ENCODE results near the gene SELENOS. TPM values are rescaled to one million over a fixed set of nuclear protein-coding genes. Genes with fewer than 3 reads are reported as not detected.

SELENOS gene
- polyA plus RNA-seq, 1 donor from 2014 or later, result 136 TPM

DNA sequence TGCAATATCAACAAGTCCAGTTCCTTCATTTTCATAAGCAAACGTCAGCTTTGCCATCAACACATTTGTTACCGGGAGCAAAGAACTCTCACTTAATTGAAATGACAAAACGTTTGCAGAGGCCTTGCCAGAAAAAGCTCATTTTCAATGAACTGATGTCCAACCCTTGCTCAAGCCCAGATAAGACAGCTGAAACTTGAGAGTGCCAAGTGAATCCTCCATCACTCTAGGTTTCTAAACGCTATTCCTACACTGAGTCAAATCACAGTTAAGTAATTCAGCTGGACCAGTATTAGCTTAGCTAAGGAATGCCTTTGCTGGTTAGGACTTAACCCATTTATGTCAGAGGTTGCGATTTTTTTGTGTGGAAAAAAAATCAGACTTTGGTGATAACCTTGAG lies 36.9 kb downstream of the SELENOS start:
- Histone ChIP-seq H3K9me3 (ENCODE audit: low read length) (no peaks in the 10 kb centered on the region), H2AFZ (ENCODE audit: low read depth, low read length) (no peak overlapping the region), H3K27ac (ENCODE audit: low read length) (no peak overlapping the region), H4K20me1 (ENCODE audit: insufficient read depth) (no peaks in the 10 kb centered on the region), H3K36me3 (ENCODE audit: insufficient read depth, low read length) (no peaks in the 10 kb centered on the region), H3K9me2 (ENCODE audit: insufficient read depth, low read length) (no peaks in the 10 kb centered on the region), H3K79me2 (replicated peaks; ENCODE audit: insufficient read depth, low read length) (peaks cover 44% of the 10 kb centered on the region), H3K4me3 (ENCODE audit: low read length) (no peak overlapping the region), H3F3A (ENCODE audit: insufficient read depth, low read length, poor library complexity, severe bottlenecking) (no peaks in the 10 kb centered on the region), H3K27me3 (ENCODE audit: insufficient read depth, low read depth, low read length) (no peaks in the 10 kb centered on the region), H3K4me2 (ENCODE audit: low read length) (no peak overlapping the region), H3K9ac (ENCODE audit: low read length) (no peak overlapping the region)
- TF ChIP-seq MXI1 (conservative IDR thresholded peaks at IDR 0.05; ENCODE audit: poor library complexity, severe bottlenecking) (no peak), TAF1 (IDR thresholded peaks at IDR 0.05; ENCODE audit: low read depth) (no peak), SMC3 (conservative IDR thresholded peaks at IDR 0.05; ENCODE audit: poor library complexity) (no peak)
- TF ChIP-seq, protein P1, sequence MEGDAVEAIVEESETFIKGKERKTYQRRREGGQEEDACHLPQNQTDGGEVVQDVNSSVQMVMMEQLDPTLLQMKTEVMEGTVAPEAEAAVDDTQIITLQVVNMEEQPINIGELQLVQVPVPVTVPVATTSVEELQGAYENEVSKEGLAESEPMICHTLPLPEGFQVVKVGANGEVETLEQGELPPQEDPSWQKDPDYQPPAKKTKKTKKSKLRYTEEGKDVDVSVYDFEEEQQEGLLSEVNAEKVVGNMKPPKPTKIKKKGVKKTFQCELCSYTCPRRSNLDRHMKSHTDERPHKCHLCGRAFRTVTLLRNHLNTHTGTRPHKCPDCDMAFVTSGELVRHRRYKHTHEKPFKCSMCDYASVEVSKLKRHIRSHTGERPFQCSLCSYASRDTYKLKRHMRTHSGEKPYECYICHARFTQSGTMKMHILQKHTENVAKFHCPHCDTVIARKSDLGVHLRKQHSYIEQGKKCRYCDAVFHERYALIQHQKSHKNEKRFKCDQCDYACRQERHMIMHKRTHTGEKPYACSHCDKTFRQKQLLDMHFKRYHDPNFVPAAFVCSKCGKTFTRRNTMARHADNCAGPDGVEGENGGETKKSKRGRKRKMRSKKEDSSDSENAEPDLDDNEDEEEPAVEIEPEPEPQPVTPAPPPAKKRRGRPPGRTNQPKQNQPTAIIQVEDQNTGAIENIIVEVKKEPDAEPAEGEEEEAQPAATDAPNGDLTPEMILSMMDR (IDR thresholded peaks at IDR 0.05; ENCODE audit: poor library complexity, severe bottlenecking), result no peak

- no peak for TF ChIP-seq EP300 (conservative IDR thresholded peaks at IDR 0.05; ENCODE audit: poor library complexity, severe bottlenecking)
- no peak for TF ChIP-seq TAF1 (IDR thresholded peaks at IDR 0.05; ENCODE audit: low read depth)
- TF ChIP-seq POLR2AphosphoS5 (IDR thresholded peaks at IDR 0.05), result no peak
- no peak for TF ChIP-seq SMC3 (conservative IDR thresholded peaks at IDR 0.05; ENCODE audit: poor library complexity)
- TF ChIP-seq EZH2 (IDR thresholded peaks at IDR 0.05; ENCODE audit: borderline replicate concordance, insufficient read depth, low read length, poor library complexity, severe bottlenecking), result no peak
- TF ChIP-seq RAD21 (conservative IDR thresholded peaks at IDR 0.05), result no peak
- TF ChIP-seq, protein P2, sequence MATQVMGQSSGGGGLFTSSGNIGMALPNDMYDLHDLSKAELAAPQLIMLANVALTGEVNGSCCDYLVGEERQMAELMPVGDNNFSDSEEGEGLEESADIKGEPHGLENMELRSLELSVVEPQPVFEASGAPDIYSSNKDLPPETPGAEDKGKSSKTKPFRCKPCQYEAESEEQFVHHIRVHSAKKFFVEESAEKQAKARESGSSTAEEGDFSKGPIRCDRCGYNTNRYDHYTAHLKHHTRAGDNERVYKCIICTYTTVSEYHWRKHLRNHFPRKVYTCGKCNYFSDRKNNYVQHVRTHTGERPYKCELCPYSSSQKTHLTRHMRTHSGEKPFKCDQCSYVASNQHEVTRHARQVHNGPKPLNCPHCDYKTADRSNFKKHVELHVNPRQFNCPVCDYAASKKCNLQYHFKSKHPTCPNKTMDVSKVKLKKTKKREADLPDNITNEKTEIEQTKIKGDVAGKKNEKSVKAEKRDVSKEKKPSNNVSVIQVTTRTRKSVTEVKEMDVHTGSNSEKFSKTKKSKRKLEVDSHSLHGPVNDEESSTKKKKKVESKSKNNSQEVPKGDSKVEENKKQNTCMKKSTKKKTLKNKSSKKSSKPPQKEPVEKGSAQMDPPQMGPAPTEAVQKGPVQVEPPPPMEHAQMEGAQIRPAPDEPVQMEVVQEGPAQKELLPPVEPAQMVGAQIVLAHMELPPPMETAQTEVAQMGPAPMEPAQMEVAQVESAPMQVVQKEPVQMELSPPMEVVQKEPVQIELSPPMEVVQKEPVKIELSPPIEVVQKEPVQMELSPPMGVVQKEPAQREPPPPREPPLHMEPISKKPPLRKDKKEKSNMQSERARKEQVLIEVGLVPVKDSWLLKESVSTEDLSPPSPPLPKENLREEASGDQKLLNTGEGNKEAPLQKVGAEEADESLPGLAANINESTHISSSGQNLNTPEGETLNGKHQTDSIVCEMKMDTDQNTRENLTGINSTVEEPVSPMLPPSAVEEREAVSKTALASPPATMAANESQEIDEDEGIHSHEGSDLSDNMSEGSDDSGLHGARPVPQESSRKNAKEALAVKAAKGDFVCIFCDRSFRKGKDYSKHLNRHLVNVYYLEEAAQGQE (IDR thresholded peaks at IDR 0.05; ENCODE audit: borderline replicate concordance), result no peak
- no peak for TF ChIP-seq MXI1 (conservative IDR thresholded peaks at IDR 0.05; ENCODE audit: poor library complexity, severe bottlenecking)
- TF ChIP-seq, protein P1 (IDR thresholded peaks at IDR 0.05; ENCODE audit: poor library complexity, severe bottlenecking), result no peak
- no peaks in the 10 kb centered on the region for H3K9me3 ChIP-seq (ENCODE audit: low read length)
- H3K9me2 ChIP-seq (ENCODE audit: insufficient read depth, low read length), result no peaks in the 10 kb centered on the region
- no peak overlapping the region for H2AFZ ChIP-seq (ENCODE audit: low read depth, low read length)
- H3K27ac ChIP-seq (ENCODE audit: low read length), result no peak overlapping the region
- H3K4me2 ChIP-seq (ENCODE audit: low read length), result no peak overlapping the region
- no peaks in the 10 kb centered on the region for H3K27me3 ChIP-seq (ENCODE audit: insufficient read depth, low read depth, low read length)
- H3K79me2 ChIP-seq (replicated peaks; ENCODE audit: insufficient read depth, low read length), result peaks cover 46% of the 10 kb centered on the region
- no peaks in the 10 kb centered on the region for H3K36me3 ChIP-seq (ENCODE audit: insufficient read depth, low read length)
- no peak overlapping the region for H3K4me3 ChIP-seq (ENCODE audit: low read length)
- H4K20me1 ChIP-seq (ENCODE audit: insufficient read depth), result no peaks in the 10 kb centered on the region
- no peaks in the 10 kb centered on the region for H3F3A ChIP-seq (ENCODE audit: insufficient read depth, low read length, poor library complexity, severe bottlenecking)
- H3K9ac ChIP-seq (ENCODE audit: low read length), result no peak overlapping the region
Measured at GRCh38 chr15:101239724-101240136, 37.6 kb downstream of the SELENOS start.
